ENCODE measurements around the gene CREBL2. TPM values are rescaled to one million over a fixed set of nuclear protein-coding genes. Genes with fewer than 3 reads are reported as not detected.
"Not testable (repeated sequence)": the region's sequence is repeated elsewhere in the genome, so short reads cannot be mapped to it uniquely, and the experiment has no call there.

Gene CREBL2
- total RNA-seq, 3 donors from 2014 or later = 23.3 to 35.9 (median 25.4) TPM

DNA sequence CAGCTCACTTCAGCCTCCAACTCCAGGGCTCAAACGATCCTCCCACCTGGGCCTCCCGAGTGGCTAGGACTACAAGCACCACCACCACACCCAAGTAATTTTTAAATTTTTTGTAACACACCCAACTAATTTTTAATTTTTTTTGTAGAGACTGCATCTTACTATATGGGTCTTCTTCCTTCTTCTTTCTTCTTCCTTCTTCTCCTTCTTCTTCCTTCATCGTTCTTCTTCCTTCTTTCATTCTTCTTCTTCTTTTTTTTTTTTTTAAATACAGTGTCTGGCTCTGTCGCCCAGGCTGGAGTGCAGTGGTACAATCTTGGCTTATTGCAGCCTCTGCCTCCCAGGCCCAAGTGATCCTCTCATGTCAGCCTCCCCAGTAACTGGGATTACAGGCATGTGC, 965 bp upstream of the CREBL2 start:
- no peak for DNase-seq
- intact Hi-C loops (cut with DNase I, micrococcal nuclease) = no loop called here

GRCh38 chr12:12612358-12612757, 682 bp downstream of the CREBL2 start:
- Histone ChIP-seq H3K4me1 (ENCODE audit: low read depth) (peaks cover 18% of the 10 kb centered on the region), H3K4me3 (peak overlapping the region; percentile 49), H3K36me3 (ENCODE audit: low read depth) (no peaks in the 10 kb centered on the region), H3K9me3 (no peaks in the 10 kb centered on the region)
- DNase-seq (no peak), ATAC-seq (peak; percentile 27)
- no peak for TF ChIP-seq CTCF (IDR thresholded peaks at IDR 0.05)
- intact Hi-C loops (cut with DNase I, micrococcal nuclease) = no loop called here

More for the DNA sequence above, 965 bp upstream of the CREBL2 start:
- no peaks in the 10 kb centered on the region for H3K9me3 ChIP-seq
- ATAC-seq = no peak
- peaks cover 18% of the 10 kb centered on the region for H3K4me1 ChIP-seq (ENCODE audit: low read depth)
- TF ChIP-seq CTCF (IDR thresholded peaks at IDR 0.05) = no peak
- no peak overlapping the region for H3K4me3 ChIP-seq
- H3K36me3 ChIP-seq (ENCODE audit: low read depth) = no peaks in the 10 kb centered on the region

- H3K9me3 ChIP-seq = no peaks in the 10 kb centered on the region
- intact Hi-C loops (cut with DNase I, micrococcal nuclease) = no loop called here
- H3K4me3 ChIP-seq = no peak overlapping the region
- peaks cover 18% of the 10 kb centered on the region for H3K4me1 ChIP-seq (ENCODE audit: low read depth)
- DNase-seq (no peak), ATAC-seq (no peak)
- TF ChIP-seq CTCF (IDR thresholded peaks at IDR 0.05) = no peak
- no peaks in the 10 kb centered on the region for H3K36me3 ChIP-seq (ENCODE audit: low read depth)
Observed at GRCh38 chr12:12613344-12613743, 1.7 kb downstream of the CREBL2 start.

DNA sequence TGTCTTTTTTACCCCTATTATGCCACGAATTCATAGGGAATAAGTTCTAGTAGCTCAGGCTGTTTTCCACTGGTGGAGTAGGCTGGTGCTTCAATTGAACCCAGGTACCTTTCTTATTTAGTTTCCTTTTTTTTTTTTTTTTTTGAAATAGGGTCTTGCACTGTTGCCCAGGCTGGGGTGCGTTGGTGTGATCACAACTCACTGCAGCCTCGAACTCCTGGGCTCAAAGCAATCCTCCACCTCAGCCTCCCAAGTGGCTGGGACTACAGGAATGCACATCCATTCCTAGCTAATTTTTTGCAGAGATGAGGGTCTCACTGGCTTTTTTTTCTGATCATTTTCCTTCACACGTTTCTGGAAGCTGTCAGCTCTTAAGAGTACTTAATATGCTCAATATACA, 2.7 kb downstream of the CREBL2 start:
- intact Hi-C loops (cut with DNase I, micrococcal nuclease) = no loop called here

GRCh38 chr12:12616512-12617310, 5.0 kb downstream of the CREBL2 start:
- TF ChIP-seq CTCF (IDR thresholded peaks at IDR 0.05) = no peak
- ATAC-seq (no peak), DNase-seq (no peak)
- Histone ChIP-seq H3K9me3 (no peaks in the 10 kb centered on the region), H3K36me3 (ENCODE audit: low read depth) (no peaks in the 10 kb centered on the region), H3K4me3 (no peak overlapping the region), H3K4me1 (ENCODE audit: low read depth) (peaks cover 23% of the 10 kb centered on the region)
- intact Hi-C loops (cut with DNase I, micrococcal nuclease) = no loop called here

More for the DNA sequence above, 2.7 kb downstream of the CREBL2 start:
- DNase-seq (no peak), ATAC-seq (no peak)
- peaks cover 18% of the 10 kb centered on the region for H3K4me1 ChIP-seq (ENCODE audit: low read depth)
- TF ChIP-seq CTCF (IDR thresholded peaks at IDR 0.05) = no peak
- H3K9me3 ChIP-seq = no peaks in the 10 kb centered on the region
- H3K4me3 ChIP-seq = no peak overlapping the region
- no peaks in the 10 kb centered on the region for H3K36me3 ChIP-seq (ENCODE audit: low read depth)

DNA sequence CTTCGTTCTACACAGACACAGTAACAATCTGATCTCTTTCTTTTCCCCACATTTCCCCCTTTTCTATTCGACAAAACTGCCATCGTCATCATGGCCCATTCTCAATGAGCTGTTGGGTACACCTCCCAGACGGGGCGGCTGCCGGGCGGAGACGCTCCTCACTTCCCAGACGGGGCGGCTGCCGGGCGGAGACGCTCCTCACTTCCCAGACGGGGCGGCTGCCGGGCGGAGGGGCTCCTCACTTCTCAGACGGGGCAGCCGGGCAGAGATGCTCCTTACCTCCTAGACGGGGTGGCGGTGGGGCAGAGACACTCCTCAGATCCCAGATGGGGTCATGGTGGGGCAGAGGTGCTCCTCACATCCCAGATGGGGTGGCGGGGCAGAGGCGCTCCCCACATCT, 6.4 kb downstream of the CREBL2 start:
- H3K4me3 ChIP-seq; DNase-seq; H3K36me3 ChIP-seq (ENCODE audit: low read depth); H3K9me3 ChIP-seq; ATAC-seq; intact Hi-C loops (cut with DNase I, micrococcal nuclease): not testable (repeated sequence)
- peaks cover 18% of the 10 kb centered on the region for H3K4me1 ChIP-seq (ENCODE audit: low read depth)
